ENCODE results near the gene FAM241A.

DNA sequence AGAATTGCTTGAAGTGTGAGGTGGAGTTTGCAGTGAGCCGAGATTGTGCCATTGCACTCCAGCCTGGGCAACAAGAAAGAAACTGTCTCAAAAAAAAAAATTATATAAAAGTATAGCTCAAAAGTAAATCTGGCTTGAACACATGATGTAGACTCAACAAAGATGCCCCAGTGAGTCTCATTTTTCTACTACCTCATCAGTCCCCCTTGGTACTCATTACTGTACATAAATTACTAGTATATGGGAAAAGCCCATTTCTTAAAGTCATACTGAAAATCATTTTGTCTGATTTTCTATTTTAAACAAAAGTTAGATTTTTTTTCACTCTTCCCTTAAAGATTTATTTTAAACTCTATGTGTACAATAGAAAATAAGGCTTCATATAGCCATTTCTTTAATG lies 39.2 kb downstream of the FAM241A start:
- TF ChIP-seq, protein P1, sequence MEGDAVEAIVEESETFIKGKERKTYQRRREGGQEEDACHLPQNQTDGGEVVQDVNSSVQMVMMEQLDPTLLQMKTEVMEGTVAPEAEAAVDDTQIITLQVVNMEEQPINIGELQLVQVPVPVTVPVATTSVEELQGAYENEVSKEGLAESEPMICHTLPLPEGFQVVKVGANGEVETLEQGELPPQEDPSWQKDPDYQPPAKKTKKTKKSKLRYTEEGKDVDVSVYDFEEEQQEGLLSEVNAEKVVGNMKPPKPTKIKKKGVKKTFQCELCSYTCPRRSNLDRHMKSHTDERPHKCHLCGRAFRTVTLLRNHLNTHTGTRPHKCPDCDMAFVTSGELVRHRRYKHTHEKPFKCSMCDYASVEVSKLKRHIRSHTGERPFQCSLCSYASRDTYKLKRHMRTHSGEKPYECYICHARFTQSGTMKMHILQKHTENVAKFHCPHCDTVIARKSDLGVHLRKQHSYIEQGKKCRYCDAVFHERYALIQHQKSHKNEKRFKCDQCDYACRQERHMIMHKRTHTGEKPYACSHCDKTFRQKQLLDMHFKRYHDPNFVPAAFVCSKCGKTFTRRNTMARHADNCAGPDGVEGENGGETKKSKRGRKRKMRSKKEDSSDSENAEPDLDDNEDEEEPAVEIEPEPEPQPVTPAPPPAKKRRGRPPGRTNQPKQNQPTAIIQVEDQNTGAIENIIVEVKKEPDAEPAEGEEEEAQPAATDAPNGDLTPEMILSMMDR (IDR thresholded peaks at IDR 0.05): no peak
- TF ChIP-seq POLR2A (IDR thresholded peaks at IDR 0.05): no peak
- TF ChIP-seq POLR2AphosphoS5 (IDR thresholded peaks at IDR 0.05): no peak

Measured in upper lobe of left lung (tissue), 4 donors.